K562 (cell line): Measurements from ENCODE around the gene FCAMR. TPM values are rescaled to one million over a fixed set of nuclear protein-coding genes. Genes with fewer than 3 reads are reported as not detected.

Experiments
- ARNT ChIP-seq, 2 experiments: fragments of 450-650 bp; IDR thresholded peaks; 2 replicates each; pipeline ENCODE4 v1.6.1; 2016; ENCODE audit warnings: mild to moderate bottlenecking in 1 of 2
- CAMTA2 ChIP-seq: fragments of 250-450 bp; sonication (Bioruptor Pico); conservative IDR thresholded peaks from 2 replicates; pipeline ENCODE4 v1.5.1; 2022
- CBX3 ChIP-seq, 2 experiments: IDR thresholded peaks; 1 replicate in 1 of 2; 2 replicates in 1 of 2; pipeline ENCODE4 v1.6.1; 2012; ENCODE audit warnings: inconsistent platforms in 2 of 2, low read length in 2 of 2, borderline replicate concordance in 1 of 2, control low read depth in 1 of 2
- CTBP1 ChIP-seq: fragments of 450-650 bp; IDR thresholded peaks from 2 replicates; pipeline ENCODE4 v1.6.1; 2016; ENCODE audit warnings: borderline replicate concordance
- CXXC5 ChIP-seq: fragments of 250-450 bp; sonication (Bioruptor Pico); IDR thresholded peaks from 2 replicates; pipeline ENCODE4 v1.8.0; 2022; ENCODE audit warnings: inconsistent platforms, mild to moderate bottlenecking, moderate library complexity
- GATA2 ChIP-seq: sonication (generic); formaldehyde crosslinking; IDR thresholded peaks from 2 replicates; pipeline ENCODE4 v1.4.0; 2020; ENCODE audit warnings: mild to moderate bottlenecking, missing genetic modification reagents
- GTF2F1 ChIP-seq: IDR thresholded peaks from 2 replicates; pipeline ENCODE4 v1.6.1; 2011; ENCODE audit warnings: low read depth, low read length, improper control_type of control experiment
- MCM2 ChIP-seq: fragments of 450-650 bp; IDR thresholded peaks from 2 replicates; pipeline ENCODE4 v1.6.1; 2017; ENCODE audit warnings: low read depth, mild to moderate bottlenecking
- NFYB ChIP-seq: IDR thresholded peaks from 2 replicates; pipeline ENCODE4 v1.6.1; 2011; ENCODE audit warnings: mild to moderate bottlenecking, moderate library complexity; ENCODE audit not compliant: insufficient read length; ENCODE audit errors: extremely low read depth
- PHB2 ChIP-seq: fragments of 450-650 bp; IDR thresholded peaks from 2 replicates; pipeline ENCODE4 v1.6.1; 2017; ENCODE audit warnings: low read depth
- SMAD1 ChIP-seq: fragments of 150-350 bp; IDR thresholded peaks from 2 replicates; pipeline ENCODE4 v1.6.1; 2014; ENCODE audit warnings: low read length, low read depth; ENCODE audit not compliant: partially characterized antibody
- SRSF3 ChIP-seq: fragments of 200-400 bp; formaldehyde crosslinking; IDR thresholded peaks from 2 replicates; pipeline ENCODE4 v1.6.1; 2016; ENCODE audit warnings: mild to moderate bottlenecking, low read length, moderate library complexity; ENCODE audit not compliant: insufficient read depth
- TAF1 ChIP-seq: IDR thresholded peaks from 2 replicates; pipeline ENCODE4 v1.6.1; 2011; ENCODE audit warnings: mild to moderate bottlenecking, low read length, moderate library complexity; ENCODE audit not compliant: insufficient read depth, control insufficient read depth, severe bottlenecking; ENCODE audit errors: extremely low read depth
- TFAM ChIP-seq: fragments of 250-450 bp; sonication (Bioruptor Pico); conservative IDR thresholded peaks from 2 replicates; pipeline ENCODE4 v1.5.0; 2021; ENCODE audit warnings: mild to moderate bottlenecking, moderate library complexity
- ZFPM2 ChIP-seq: fragments of 250-450 bp; sonication (Bioruptor Pico); IDR thresholded peaks from 2 replicates; pipeline ENCODE4 v1.5.1; 2022; ENCODE audit warnings: mild to moderate bottlenecking
- ZNF217 ChIP-seq: sonication (generic); formaldehyde crosslinking; IDR thresholded peaks from 2 replicates; pipeline ENCODE4 v1.8.0; 2022; ENCODE audit warnings: mild to moderate bottlenecking, missing genetic modification reagents
- ZNF707 ChIP-seq: fragments of 250-450 bp; sonication (Bioruptor Pico); conservative IDR thresholded peaks from 2 replicates; pipeline ENCODE4 v1.8.0; 2022; ENCODE audit warnings: inconsistent platforms, mild to moderate bottlenecking, moderate library complexity
- ZNF79 ChIP-seq: fragments of 250-450 bp; sonication (Bioruptor Pico); IDR thresholded peaks from 2 replicates; pipeline ENCODE4 v1.4.0; 2020; ENCODE audit warnings: low read depth, mild to moderate bottlenecking, moderate library complexity
- polyA plus RNA-seq, 8 experiments: library from polyadenylated mRNA; depleted of rRNA in 4 of 8; stranded (reverse) in 5 of 8; unstranded in 3 of 8; fragments of >200 nt; fragmentation: Nextera tagmentation in 2 of 8; fragmentation: Illumina TruSeq in 1 of 8; extraction: Ambion mirVana in 2 of 8; extraction: Trizol in 1 of 8; gene quantifications; 2 replicates each; pipeline versions ENCODE4 v1.2.1 to v1.2.3, GENCODE V29; 2011 to 2014; ENCODE audit warnings: inconsistent platforms in 1 of 8, missing spikeins in 1 of 8
- total RNA-seq, 7 experiments: library from RNA; depleted of rRNA in 6 of 7; stranded (reverse); fragments of >200 nt in 6 of 7; fragmentation: Illumina TruSeq in 2 of 7; extraction: Trizol in 2 of 7; gene quantifications; 2 replicates each; pipeline versions ENCODE4 v1.2.1 to v1.2.3, GENCODE V29; 2011 to 2021; ENCODE audit warnings: low replicate concordance in 1 of 7
- TF ChIP-seq, protein P1 (sequence below): sonication (generic); formaldehyde crosslinking; IDR thresholded peaks from 2 replicates; pipeline ENCODE4 v1.8.1; 2023; ENCODE audit warnings: mild to moderate bottlenecking, missing genetic modification reagents
- TF ChIP-seq, protein P2 (sequence below): fragments of 450-650 bp; conservative IDR thresholded peaks from 2 replicates; pipeline ENCODE4 v1.6.1; 2016; ENCODE audit warnings: missing genetic modification characterization, low read depth, mild to moderate bottlenecking, control low read depth, missing compliant biosample characterization
- TF ChIP-seq, protein P3 (sequence below), 2 experiments: fragments of 450-650 bp in 1 of 2; sonication (generic) in 1 of 2; formaldehyde crosslinking; conservative IDR thresholded peaks; 2 replicates each; pipeline versions ENCODE4 v1.4.0 to v1.8.1; 2020 to 2022; ENCODE audit warnings: mild to moderate bottlenecking in 1 of 2, missing genetic modification reagents in 1 of 2
- TF ChIP-seq, protein P4 (sequence below): fragments of 250-450 bp; sonication (Bioruptor Pico); IDR thresholded peaks from 2 replicates; pipeline ENCODE4 v1.5.0; 2022; ENCODE audit warnings: mild to moderate bottlenecking

FCAMR gene
- total and polyA plus RNA-seq, 9 of the 15 experiments (the other 6 are each of a cell fraction or from before 2014, with no cell fraction given): not detected

DNA sequence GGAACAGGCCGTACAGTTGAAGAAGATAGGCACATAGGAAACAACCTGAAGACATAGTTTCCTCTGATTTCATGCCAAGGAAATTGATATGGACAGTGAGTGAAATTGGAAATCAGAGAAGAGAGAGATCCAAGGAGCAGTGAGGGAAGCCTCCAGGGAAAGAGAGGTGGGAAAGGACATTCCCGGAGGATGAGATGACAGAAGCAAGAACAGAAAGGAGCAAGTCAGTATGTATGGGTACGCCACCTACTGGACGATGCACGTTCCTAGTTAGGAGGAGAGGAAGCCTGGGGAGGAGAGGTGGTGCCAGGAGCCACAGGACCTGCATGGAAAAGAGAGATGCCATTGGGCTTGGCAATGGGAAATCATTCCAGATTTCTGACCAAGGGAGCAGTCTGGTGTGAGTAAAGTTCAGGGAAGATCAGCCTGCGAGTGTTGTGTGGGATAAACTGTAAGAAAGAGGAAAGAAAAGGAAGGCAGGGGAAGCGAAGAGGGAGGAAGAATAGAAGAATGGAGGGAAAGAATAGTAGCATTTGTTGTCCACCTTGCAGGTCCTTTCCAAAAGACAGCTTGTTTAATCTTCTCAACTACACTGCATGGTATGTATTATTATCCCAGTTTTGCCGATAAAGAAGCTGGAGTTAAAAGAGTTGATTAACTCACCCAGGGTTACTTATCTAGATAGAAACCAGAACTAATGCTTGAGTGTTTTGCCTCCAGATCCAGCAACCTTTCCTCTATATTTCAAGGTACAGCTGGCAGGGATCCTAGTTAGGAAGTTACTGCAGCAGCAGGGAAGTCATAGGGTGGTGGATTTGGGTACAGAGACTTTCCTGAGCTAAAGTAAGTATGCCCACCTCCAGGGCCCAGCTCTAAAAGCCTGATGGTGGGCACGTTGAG lies 34.9 kb upstream of the FCAMR start (continued):
- TF ChIP-seq, protein P1, sequence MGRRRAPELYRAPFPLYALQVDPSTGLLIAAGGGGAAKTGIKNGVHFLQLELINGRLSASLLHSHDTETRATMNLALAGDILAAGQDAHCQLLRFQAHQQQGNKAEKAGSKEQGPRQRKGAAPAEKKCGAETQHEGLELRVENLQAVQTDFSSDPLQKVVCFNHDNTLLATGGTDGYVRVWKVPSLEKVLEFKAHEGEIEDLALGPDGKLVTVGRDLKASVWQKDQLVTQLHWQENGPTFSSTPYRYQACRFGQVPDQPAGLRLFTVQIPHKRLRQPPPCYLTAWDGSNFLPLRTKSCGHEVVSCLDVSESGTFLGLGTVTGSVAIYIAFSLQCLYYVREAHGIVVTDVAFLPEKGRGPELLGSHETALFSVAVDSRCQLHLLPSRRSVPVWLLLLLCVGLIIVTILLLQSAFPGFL: no peak
- TF ChIP-seq, protein P2, sequence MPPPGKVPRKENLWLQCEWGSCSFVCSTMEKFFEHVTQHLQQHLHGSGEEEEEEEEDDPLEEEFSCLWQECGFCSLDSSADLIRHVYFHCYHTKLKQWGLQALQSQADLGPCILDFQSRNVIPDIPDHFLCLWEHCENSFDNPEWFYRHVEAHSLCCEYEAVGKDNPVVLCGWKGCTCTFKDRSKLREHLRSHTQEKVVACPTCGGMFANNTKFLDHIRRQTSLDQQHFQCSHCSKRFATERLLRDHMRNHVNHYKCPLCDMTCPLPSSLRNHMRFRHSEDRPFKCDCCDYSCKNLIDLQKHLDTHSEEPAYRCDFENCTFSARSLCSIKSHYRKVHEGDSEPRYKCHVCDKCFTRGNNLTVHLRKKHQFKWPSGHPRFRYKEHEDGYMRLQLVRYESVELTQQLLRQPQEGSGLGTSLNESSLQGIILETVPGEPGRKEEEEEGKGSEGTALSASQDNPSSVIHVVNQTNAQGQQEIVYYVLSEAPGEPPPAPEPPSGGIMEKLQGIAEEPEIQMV (tag): 0 out of 2 replicates have a peak, but pooled peaks have one; percentile 33
- TF ChIP-seq SMAD1: no peak
- TF ChIP-seq TFAM (CRISPR knock-in tag): no peak
- TF ChIP-seq GATA2 (CRISPR knock-in tag): no peak
- TF ChIP-seq MCM2: no peak
- no peak for TF ChIP-seq NFYB
- no peak for TF ChIP-seq GTF2F1
- peak; percentile 51 to 82; a peak in 3 of 4 replicates for TF ChIP-seq ARNT (IDR thresholded peaks at IDR 0.05)
- TF ChIP-seq TAF1: no peak
- peak in 1 of 2 experiments; percentile 55; a peak in 1 of 3 replicates for TF ChIP-seq CBX3 (IDR thresholded peaks at IDR 0.05; ENCODE audit: borderline replicate concordance in 1 of 2, low read length in 2 of 2)
- peak; percentile 75; the same call in 1 of the 2 replicates for TF ChIP-seq CTBP1
- no peak for TF ChIP-seq ZNF217 (CRISPR knock-in tag)
- TF ChIP-seq SRSF3: no peak
- no peak for TF ChIP-seq CXXC5
- TF ChIP-seq, protein P3, sequence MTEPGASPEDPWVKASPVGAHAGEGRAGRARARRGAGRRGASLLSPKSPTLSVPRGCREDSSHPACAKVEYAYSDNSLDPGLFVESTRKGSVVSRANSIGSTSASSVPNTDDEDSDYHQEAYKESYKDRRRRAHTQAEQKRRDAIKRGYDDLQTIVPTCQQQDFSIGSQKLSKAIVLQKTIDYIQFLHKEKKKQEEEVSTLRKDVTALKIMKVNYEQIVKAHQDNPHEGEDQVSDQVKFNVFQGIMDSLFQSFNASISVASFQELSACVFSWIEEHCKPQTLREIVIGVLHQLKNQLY (CRISPR knock-in tag; conservative IDR thresholded peaks at IDR 0.05): no peak
- no peak for TF ChIP-seq CAMTA2
- TF ChIP-seq ZNF79: no peak
- no peak for TF ChIP-seq ZFPM2 (CRISPR knock-in tag)
- no peak for TF ChIP-seq PHB2
- TF ChIP-seq, protein P4, sequence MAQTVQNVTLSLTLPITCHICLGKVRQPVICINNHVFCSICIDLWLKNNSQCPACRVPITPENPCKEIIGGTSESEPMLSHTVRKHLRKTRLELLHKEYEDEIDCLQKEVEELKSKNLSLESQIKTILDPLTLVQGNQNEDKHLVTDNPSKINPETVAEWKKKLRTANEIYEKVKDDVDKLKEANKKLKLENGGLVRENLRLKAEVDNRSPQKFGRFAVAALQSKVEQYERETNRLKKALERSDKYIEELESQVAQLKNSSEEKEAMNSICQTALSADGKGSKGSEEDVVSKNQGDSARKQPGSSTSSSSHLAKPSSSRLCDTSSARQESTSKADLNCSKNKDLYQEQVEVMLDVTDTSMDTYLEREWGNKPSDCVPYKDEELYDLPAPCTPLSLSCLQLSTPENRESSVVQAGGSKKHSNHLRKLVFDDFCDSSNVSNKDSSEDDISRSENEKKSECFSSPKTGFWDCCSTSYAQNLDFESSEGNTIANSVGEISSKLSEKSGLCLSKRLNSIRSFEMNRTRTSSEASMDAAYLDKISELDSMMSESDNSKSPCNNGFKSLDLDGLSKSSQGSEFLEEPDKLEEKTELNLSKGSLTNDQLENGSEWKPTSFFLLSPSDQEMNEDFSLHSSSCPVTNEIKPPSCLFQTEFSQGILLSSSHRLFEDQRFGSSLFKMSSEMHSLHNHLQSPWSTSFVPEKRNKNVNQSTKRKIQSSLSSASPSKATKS (CRISPR knock-in tag): no peak
- TF ChIP-seq ZNF707 (CRISPR knock-in tag): no peak
